Lower leg skin (tissue), 4 donors: ENCODE results near the gene GPR31. TPM values are rescaled to one million over a fixed set of nuclear protein-coding genes. Genes with fewer than 3 reads are reported as not detected.

Experiments
- DNase-seq, 2 donors: peaks; one replicate each; pipeline ENCODE4 v3.0.0-alpha.2; 2019; ENCODE audit warnings: low spot score in 2 of 2
- H3K4me3 ChIP-seq: fragments of 200-600 bp; sonication (generic); 2 replicates; pipeline ENCODE4 v1.5.1; 2017; ENCODE audit warnings: mild to moderate bottlenecking, low read depth; ENCODE audit not compliant: poor library complexity, severe bottlenecking
- POLR2A ChIP-seq, 2 donors: fragments of 450-650 bp; IDR thresholded peaks; one replicate each; pipeline ENCODE4 v1.6.1; 2016 to 2017; ENCODE audit warnings: antibody characterized with exemption in 2 of 2, mild to moderate bottlenecking in 1 of 2, moderate library complexity in 1 of 2
- WGBS, 2 donors: methylation state at CpG; one replicate each; pipeline ENCODE4 v1.1.5; 2018; 5-methylcytosine and 5-hydroxymethylcytosine counted together
- intact Hi-C: fragments of 100-400 bp; cut with DNase I; formaldehyde crosslinking; loops from one replicate; pipeline ENCODE4 v1.15.0; 2023; ENCODE audit warnings: low total_unique reads
- total RNA-seq, 4 donors: library from RNA; depleted of rRNA; stranded (reverse); fragments of >200 nt; gene quantifications; one replicate each; pipeline ENCODE4 v1.1.0, GENCODE V29; 2016
- TF ChIP-seq, protein P1 (sequence below), 3 donors: fragments of 450-650 bp; IDR thresholded peaks; one replicate each; pipeline ENCODE4 v1.5.1; 2016; ENCODE audit warnings: antibody characterized with exemption in 3 of 3, mild to moderate bottlenecking in 3 of 3, moderate library complexity in 2 of 3

Gene GPR31
- total RNA-seq, 4 donors from 2014 or later, result not detected

DNA sequence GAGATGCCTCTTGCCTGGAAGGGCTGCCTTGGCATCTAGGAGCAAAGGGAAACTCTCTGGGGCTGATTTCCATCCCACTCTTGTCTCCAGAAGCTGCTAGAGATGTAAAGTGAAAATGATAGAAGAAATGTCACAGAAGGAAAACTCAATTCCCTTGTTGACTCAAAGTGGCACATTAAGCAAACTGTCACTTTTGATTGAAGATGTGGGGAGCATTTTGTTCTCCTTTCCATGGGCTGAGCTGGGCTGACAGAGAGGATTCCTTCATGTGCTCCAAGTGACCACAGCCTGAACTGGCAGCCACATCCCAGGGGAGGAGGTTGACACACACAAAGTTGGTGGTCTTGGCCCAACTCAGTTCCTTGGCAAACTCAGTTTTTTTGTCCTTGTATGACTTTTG is 9.8 kb downstream of the GPR31 start:
- intact Hi-C loops, result loop anchor here (10.0 kb wide), 1 partner anchor 363 kb away; no protein-coding TSS in a partner anchor
- H3K4me3 ChIP-seq, result no peak overlapping the region
- TF ChIP-seq, protein P1, sequence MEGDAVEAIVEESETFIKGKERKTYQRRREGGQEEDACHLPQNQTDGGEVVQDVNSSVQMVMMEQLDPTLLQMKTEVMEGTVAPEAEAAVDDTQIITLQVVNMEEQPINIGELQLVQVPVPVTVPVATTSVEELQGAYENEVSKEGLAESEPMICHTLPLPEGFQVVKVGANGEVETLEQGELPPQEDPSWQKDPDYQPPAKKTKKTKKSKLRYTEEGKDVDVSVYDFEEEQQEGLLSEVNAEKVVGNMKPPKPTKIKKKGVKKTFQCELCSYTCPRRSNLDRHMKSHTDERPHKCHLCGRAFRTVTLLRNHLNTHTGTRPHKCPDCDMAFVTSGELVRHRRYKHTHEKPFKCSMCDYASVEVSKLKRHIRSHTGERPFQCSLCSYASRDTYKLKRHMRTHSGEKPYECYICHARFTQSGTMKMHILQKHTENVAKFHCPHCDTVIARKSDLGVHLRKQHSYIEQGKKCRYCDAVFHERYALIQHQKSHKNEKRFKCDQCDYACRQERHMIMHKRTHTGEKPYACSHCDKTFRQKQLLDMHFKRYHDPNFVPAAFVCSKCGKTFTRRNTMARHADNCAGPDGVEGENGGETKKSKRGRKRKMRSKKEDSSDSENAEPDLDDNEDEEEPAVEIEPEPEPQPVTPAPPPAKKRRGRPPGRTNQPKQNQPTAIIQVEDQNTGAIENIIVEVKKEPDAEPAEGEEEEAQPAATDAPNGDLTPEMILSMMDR (IDR thresholded peaks at IDR 0.05), result no peak
- no peak for TF ChIP-seq POLR2A (IDR thresholded peaks at IDR 0.05)
- no peak for DNase-seq

DNA sequence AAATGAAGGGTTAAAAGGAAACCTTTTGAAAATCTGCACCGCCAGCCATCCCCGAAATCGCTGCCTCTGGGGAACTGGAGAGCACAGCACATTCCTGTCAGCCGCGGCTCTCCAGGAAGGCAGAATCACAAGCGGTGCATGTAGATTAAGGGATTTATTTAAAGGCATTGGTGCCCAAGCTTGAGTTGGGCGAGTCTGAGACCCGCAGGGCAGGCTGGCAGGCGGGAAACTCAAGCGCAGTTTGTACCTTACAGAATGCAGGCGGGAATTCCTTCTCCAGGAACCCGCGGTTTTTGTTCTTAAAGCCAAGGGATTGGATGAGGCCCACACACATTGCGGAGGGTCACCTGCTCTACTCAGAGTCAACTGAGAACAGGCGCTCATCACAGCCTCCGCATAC is 10.8 kb downstream of the GPR31 start:
- DNase-seq, result no peak
- intact Hi-C loops, result loop anchor here (10.0 kb wide), 1 partner anchor 362 kb away; no protein-coding TSS in a partner anchor
- no peak overlapping the region for H3K4me3 ChIP-seq
- no peak for TF ChIP-seq POLR2A (IDR thresholded peaks at IDR 0.05)
- TF ChIP-seq, protein P1 (IDR thresholded peaks at IDR 0.05), result no peak
- WGBS, 2 donors, result 17 to 27% methylated on average over 16 of the region's 16 CpGs

DNA sequence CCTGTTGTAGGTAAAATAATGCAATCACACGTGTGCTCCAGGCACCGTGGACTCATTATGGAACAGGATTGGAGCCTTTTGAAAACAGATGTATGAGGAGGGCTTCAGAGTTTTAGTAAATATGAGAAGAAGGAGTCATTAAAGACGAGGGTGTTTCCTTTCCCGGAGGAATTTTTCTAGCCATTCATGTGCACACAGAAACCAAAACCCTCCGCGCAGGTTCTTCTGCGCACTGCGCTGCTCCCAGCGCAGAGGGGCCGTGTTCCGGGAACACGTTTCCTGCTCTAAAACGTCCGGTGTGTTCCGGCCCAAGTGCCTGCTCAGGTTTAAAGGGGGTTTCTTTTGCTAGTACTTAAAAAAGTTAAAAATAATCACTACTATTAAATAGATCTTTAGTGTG is 11.6 kb downstream of the GPR31 start:
- 57 to 68% methylated on average over 15 of the region's 15 CpGs for WGBS, 2 donors
- intact Hi-C loops, result loop anchor here (10.0 kb wide), 1 partner anchor 361 kb away; no protein-coding TSS in a partner anchor
- no peak for TF ChIP-seq POLR2A (IDR thresholded peaks at IDR 0.05)
- TF ChIP-seq, protein P1 (IDR thresholded peaks at IDR 0.05), result no peak
- no peak overlapping the region for H3K4me3 ChIP-seq
- no peak for DNase-seq

DNA sequence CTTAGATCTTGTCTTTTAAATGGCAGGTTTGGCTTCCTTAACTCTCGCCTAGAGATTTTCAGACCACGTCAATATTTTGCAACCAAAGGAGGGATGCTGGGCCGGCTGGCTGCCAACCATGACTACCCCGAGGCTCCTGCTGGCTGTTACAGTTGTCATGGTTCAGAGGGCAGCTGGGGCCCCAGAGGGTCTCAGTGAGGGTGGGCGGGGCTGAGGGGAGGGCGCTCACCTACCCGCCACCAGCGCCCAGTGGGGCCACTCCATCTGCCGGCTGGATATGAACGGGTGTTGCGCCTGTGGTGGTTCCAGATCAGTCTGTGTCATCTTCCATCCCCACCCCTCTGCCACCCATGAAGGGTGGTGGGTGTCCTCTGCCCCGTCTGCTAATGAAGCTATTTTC is 12.3 kb downstream of the GPR31 start:
- 83 to 85% methylated on average over 12 of the region's 12 CpGs for WGBS, 2 donors
- intact Hi-C loops, result loop anchor here (10.0 kb wide), 1 partner anchor 361 kb away; no protein-coding TSS in a partner anchor
- H3K4me3 ChIP-seq, result no peak overlapping the region
- DNase-seq, result no peak
- TF ChIP-seq, protein P1 (IDR thresholded peaks at IDR 0.05), result no peak
- TF ChIP-seq POLR2A (IDR thresholded peaks at IDR 0.05), result no peak

DNA sequence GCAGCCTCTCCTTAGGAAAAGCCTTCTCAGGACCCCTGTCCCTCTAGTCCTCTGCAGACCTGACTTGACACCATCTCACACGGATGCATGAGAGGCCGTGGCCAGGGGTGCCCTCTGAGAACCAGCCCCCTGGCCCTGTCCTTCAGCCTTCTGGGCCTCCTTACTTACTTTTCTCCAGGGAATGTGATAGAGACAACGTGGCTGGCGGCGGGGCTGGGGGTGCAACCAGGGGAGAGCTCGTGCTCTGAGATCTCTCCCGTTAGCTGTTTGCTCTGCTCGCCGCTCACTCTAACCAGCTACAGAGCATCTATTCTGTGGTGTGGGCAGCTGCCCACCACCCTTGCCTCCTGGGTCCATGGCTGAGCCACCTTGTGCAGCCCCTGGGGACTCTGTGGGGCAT is 14.7 kb downstream of the GPR31 start:
- DNase-seq, result no peak
- no peak overlapping the region for H3K4me3 ChIP-seq
- intact Hi-C loops, result loop anchor here (10.0 kb wide), 1 partner anchor 358 kb away; no protein-coding TSS in a partner anchor
- TF ChIP-seq POLR2A (IDR thresholded peaks at IDR 0.05), result no peak
- TF ChIP-seq, protein P1 (IDR thresholded peaks at IDR 0.05), result no peak
- 79 to 84% methylated on average over 9 of the region's 9 CpGs for WGBS, 2 donors

DNA sequence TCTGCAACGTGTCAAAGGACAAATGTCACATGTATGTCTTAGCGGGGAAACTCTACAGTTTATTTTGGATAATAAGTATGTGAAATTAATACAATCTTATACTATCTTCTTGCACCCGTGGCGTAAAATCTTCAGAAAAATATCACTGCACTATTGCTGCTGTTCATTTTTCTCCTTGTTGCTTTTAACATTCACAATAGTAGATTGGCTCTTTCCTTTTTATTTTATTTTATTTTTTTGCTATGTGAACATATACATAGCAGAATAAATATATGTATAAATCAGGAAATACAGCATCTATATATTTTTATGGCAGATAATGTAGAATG is 15.4 kb downstream of the GPR31 start:
- intact Hi-C loops, result loop anchor here (10.0 kb wide), 1 partner anchor 358 kb away; no protein-coding TSS in a partner anchor
- TF ChIP-seq POLR2A (IDR thresholded peaks at IDR 0.05), result no peak
- TF ChIP-seq, protein P1 (IDR thresholded peaks at IDR 0.05), result no peak
- H3K4me3 ChIP-seq, result no peak overlapping the region
- no peak for DNase-seq
- WGBS, 2 donors, result 33 to 34% methylated on average over 4 of the region's 4 CpGs
